HepG2 (cell line): ENCODE measurements around the gene TLE7. TPM values are rescaled to one million over a fixed set of nuclear protein-coding genes. Genes with fewer than 3 reads are reported as not detected.

Experiments used
- AFF4 ChIP-seq: sonication (generic); formaldehyde crosslinking; IDR thresholded peaks from 2 replicates; pipeline ENCODE4 v1.4.0; 2020; ENCODE audit warnings: missing genetic modification reagents
- DBP ChIP-seq: sonication (generic); formaldehyde crosslinking; IDR thresholded peaks from 2 replicates; pipeline ENCODE4 v1.4.0; 2020; ENCODE audit warnings: missing genetic modification reagents; ENCODE audit errors: not compliant biosample characterization
- DRAP1 ChIP-seq: IDR thresholded peaks from 2 replicates; pipeline ENCODE4 v1.6.1; 2016; ENCODE audit warnings: missing genetic modification reagents, missing compliant biosample characterization
- GABPA ChIP-seq, 2 experiments: IDR thresholded peaks; 2 replicates each; pipeline ENCODE4 v1.6.1; 2011 to 2016; ENCODE audit warnings: low read depth in 2 of 2, low read length in 1 of 2, missing biosample characterization in 1 of 2, missing genetic modification characterization in 1 of 2
- NFE2L1 ChIP-seq: sonication (generic); formaldehyde crosslinking; IDR thresholded peaks from 2 replicates; pipeline ENCODE4 v1.4.0; 2020; ENCODE audit warnings: missing genetic modification reagents, mild to moderate bottlenecking, borderline replicate concordance
- NFIB ChIP-seq: sonication (generic); formaldehyde crosslinking; IDR thresholded peaks from 2 replicates; pipeline ENCODE4 v1.9.0; 2021; ENCODE audit warnings: missing genetic modification reagents, mild to moderate bottlenecking, borderline replicate concordance
- NKX3-1 ChIP-seq: sonication (generic); formaldehyde crosslinking; IDR thresholded peaks from 2 replicates; pipeline ENCODE4 v1.5.0; 2020; ENCODE audit warnings: missing genetic modification reagents
- NR1H2 ChIP-seq: sonication (generic); formaldehyde crosslinking; IDR thresholded peaks from 2 replicates; pipeline ENCODE4 v1.8.1; 2022; ENCODE audit warnings: low read depth, missing genetic modification reagents, borderline replicate concordance
- SATB2 ChIP-seq: sonication (generic); formaldehyde crosslinking; IDR thresholded peaks from 2 replicates; pipeline ENCODE4 v1.5.0; 2020; ENCODE audit warnings: missing genetic modification reagents
- SMAD3 ChIP-seq: sonication (generic); formaldehyde crosslinking; IDR thresholded peaks from 2 replicates; pipeline ENCODE4 v1.4.0; 2020; ENCODE audit warnings: missing genetic modification reagents
- SPEN ChIP-seq: sonication (generic); formaldehyde crosslinking; IDR thresholded peaks from 2 replicates; pipeline ENCODE4 v1.5.1; 2020; ENCODE audit warnings: low read depth, mild to moderate bottlenecking, missing genetic modification reagents
- TBX3 ChIP-seq: fragments of 450-650 bp; IDR thresholded peaks from 2 replicates; pipeline ENCODE4 v1.6.1; 2017; ENCODE audit warnings: antibody characterized with exemption, mild to moderate bottlenecking, inconsistent platforms, borderline replicate concordance
- YY1 ChIP-seq: IDR thresholded peaks from 2 replicates; pipeline ENCODE4 v1.6.1; 2011; ENCODE audit warnings: low read length, low read depth, moderate library complexity, mild to moderate bottlenecking; ENCODE audit not compliant: insufficient read depth, insufficient replicate concordance
- ZBTB33 ChIP-seq: sonication (generic); formaldehyde crosslinking; IDR thresholded peaks from 2 replicates; pipeline ENCODE4 v1.4.0; 2020; ENCODE audit warnings: missing genetic modification reagents
- ZBTB8A ChIP-seq: sonication (generic); formaldehyde crosslinking; IDR thresholded peaks from 2 replicates; pipeline ENCODE4 v1.4.0; 2020; ENCODE audit warnings: mild to moderate bottlenecking, low read depth, missing genetic modification reagents, borderline replicate concordance
- ZFP36L1 ChIP-seq: sonication (generic); formaldehyde crosslinking; IDR thresholded peaks from 2 replicates; pipeline ENCODE4 v1.8.0; 2022; ENCODE audit warnings: mild to moderate bottlenecking, missing genetic modification reagents, moderate library complexity
- ZFP82 ChIP-seq: sonication (generic); formaldehyde crosslinking; IDR thresholded peaks from 2 replicates; pipeline ENCODE4 v1.5.1; 2020; ENCODE audit warnings: mild to moderate bottlenecking, missing genetic modification reagents, borderline replicate concordance
- ZNF574 ChIP-seq: sonication (generic); formaldehyde crosslinking; IDR thresholded peaks from 2 replicates; pipeline ENCODE4 v1.4.0; 2020; ENCODE audit warnings: missing genetic modification reagents
- ZSCAN22 ChIP-seq: sonication (generic); formaldehyde crosslinking; IDR thresholded peaks from 2 replicates; pipeline ENCODE4 v1.4.0; 2020; ENCODE audit warnings: mild to moderate bottlenecking, missing genetic modification reagents
- polyA plus RNA-seq, 8 experiments: library from polyadenylated mRNA; depleted of rRNA in 3 of 8; stranded (reverse) in 7 of 8; unstranded in 1 of 8; fragments of >200 nt; fragmentation: Illumina TruSeq in 4 of 8; extraction: Trizol in 4 of 8; gene quantifications; 2 replicates each; pipeline versions ENCODE4 v1.2.1 to v1.2.3, GENCODE V29; 2011 to 2016; ENCODE audit warnings: low read depth in 4 of 8, missing spikeins in 1 of 8, mixed read lengths in 1 of 8; ENCODE audit not compliant: insufficient read depth in 1 of 8
- total RNA-seq, 5 experiments: library from RNA; depleted of rRNA; stranded (reverse); fragments of >200 nt; fragmentation: Illumina TruSeq; extraction: Trizol; gene quantifications; 2 replicates each; pipeline ENCODE4 v1.2.3, GENCODE V29; 2016; ENCODE audit warnings: low read depth in 1 of 5

The TLE7 gene
- total and polyA plus RNA-seq, 2 of the 13 experiments (the other 11 are each of a cell fraction or from before 2014, with no cell fraction given): not detected

GRCh38 chr16:71467810-71468209, 26.0 kb upstream of the TLE7 start (continued):
- TF ChIP-seq SPEN (peak; percentile 63; the same call in 1 of the 2 replicates), SATB2 (peak; percentile 97), ZFP82 (CRISPR knock-in tag) (peak; percentile 89), NKX3-1 (CRISPR knock-in tag) (peak; percentile 99), AFF4 (CRISPR knock-in tag) (0 out of 2 replicates have a peak, but pooled peaks have one; percentile 50), ZNF574 (CRISPR knock-in tag) (peak; percentile 87), DBP (CRISPR knock-in tag) (peak; percentile 88), ZSCAN22 (CRISPR knock-in tag) (peak; percentile 78; the same call in 1 of the 2 replicates), ZBTB8A (CRISPR knock-in tag) (no peak), YY1 (peak; percentile 38), ZFP36L1 (CRISPR knock-in tag) (peak; percentile 82), SMAD3 (CRISPR knock-in tag) (peak; percentile 97), DRAP1 (CRISPR knock-in tag) (peak; percentile 60; the same call in 1 of the 2 replicates), TBX3 (no peak), NFIB (no peak), NFE2L1 (0 out of 2 replicates have a peak, but pooled peaks have one; percentile 39), GABPA (IDR thresholded peaks at IDR 0.05; ENCODE audit: low read depth, low read length) (no peak), GABPA (CRISPR knock-in tag; IDR thresholded peaks at IDR 0.05; ENCODE audit: low read depth) (peak; percentile 71), NR1H2 (peak; percentile 80; the same call in 1 of the 2 replicates), ZBTB33 (CRISPR knock-in tag) (no peak)
